GM10266 (cell line): ENCODE measurements around the gene WBP2NL.
"Not testable (repeated sequence)": the region's sequence is repeated elsewhere in the genome, so short reads cannot be mapped to it uniquely, and the experiment has no call there.

Experiments used
- DNase-seq: peaks from one replicate; pipeline ENCODE4 v3.0.0; 2012; ENCODE audit errors: extremely low spot score
- TF ChIP-seq, protein P1 (sequence below): IDR thresholded peaks from 2 replicates; pipeline ENCODE4 v1.5.1; 2012; ENCODE audit warnings: mild to moderate bottlenecking, low read depth; ENCODE audit not compliant: control insufficient read depth, insufficient read depth; ENCODE audit errors: missing control alignments

WBP2NL gene, protein sequence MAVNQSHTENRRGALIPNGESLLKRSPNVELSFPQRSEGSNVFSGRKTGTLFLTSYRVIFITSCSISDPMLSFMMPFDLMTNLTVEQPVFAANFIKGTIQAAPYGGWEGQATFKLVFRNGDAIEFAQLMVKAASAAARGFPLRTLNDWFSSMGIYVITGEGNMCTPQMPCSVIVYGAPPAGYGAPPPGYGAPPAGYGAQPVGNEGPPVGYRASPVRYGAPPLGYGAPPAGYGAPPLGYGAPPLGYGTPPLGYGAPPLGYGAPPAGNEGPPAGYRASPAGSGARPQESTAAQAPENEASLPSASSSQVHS

DNA sequence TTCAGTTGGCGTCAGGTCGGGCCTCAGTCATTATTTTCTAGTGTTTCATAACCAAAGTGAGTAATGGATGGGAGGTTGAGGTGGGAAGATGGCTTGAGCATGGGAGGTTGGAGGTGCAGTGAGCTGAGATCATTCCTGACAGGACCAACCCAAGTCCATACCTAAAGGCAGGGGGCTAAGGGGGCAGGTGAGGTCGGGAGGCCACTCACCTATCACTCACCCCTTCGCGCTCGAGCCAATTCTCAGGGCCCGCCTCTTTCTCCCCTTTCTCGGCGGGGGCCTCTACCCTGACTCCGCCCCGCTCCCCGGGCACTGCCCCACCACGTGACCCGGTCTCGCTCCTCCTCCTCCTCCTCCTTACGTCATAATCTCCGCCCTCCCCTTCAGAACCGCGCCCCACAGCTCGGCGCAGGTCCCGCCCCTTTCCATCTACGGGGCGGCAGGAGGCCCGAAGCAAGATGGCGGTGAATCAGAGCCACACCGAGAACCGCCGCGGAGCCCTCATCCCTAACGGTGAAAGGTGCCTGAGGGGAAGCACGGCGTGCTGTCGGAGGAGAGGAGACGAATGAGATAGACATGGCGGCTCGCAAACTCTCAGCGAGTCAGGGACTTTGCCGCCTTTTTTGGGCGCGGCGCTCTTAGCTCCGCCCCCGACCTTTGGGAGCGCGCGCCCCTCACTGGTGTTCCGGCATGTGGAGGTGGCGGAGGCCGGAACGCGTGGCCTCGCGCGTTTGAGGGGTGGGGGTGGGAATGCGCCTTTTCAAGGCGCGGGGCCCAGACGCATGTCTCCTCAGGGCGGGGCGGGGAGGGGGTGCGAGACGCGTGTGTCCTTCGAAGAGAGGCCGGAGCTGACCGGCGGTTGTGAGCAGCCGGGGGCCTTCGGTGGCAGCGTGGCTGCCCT, at the start of gene WBP2NL:
TSS of gene WBP2NL (plus strand) at position 428 of the 901 bp plus-strand sequence. CDS start at position 459, 31 bp downstream.
- TF ChIP-seq, protein P1, sequence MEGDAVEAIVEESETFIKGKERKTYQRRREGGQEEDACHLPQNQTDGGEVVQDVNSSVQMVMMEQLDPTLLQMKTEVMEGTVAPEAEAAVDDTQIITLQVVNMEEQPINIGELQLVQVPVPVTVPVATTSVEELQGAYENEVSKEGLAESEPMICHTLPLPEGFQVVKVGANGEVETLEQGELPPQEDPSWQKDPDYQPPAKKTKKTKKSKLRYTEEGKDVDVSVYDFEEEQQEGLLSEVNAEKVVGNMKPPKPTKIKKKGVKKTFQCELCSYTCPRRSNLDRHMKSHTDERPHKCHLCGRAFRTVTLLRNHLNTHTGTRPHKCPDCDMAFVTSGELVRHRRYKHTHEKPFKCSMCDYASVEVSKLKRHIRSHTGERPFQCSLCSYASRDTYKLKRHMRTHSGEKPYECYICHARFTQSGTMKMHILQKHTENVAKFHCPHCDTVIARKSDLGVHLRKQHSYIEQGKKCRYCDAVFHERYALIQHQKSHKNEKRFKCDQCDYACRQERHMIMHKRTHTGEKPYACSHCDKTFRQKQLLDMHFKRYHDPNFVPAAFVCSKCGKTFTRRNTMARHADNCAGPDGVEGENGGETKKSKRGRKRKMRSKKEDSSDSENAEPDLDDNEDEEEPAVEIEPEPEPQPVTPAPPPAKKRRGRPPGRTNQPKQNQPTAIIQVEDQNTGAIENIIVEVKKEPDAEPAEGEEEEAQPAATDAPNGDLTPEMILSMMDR, result no peak
- peak; percentile 92 for DNase-seq

DNA sequence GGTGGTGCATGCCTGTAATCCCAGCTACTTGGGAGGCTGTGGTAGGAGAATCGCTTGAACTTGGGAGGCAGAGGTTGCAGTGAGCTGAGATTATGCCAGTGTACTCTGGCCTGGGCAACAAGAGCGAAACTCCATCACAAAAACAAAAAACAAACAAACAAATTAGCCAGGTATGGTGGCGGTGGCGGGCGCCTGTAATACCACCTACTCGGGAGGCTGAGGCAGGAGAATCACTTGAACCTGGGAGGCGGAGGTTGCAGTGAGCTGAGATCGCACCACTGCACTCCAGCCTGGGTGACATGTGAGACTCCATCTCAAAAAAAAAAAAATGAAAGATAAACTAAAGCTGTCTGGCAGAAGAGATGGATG, 49.7 kb upstream of the WBP2NL start:
- not testable (repeated sequence) for DNase-seq

DNA sequence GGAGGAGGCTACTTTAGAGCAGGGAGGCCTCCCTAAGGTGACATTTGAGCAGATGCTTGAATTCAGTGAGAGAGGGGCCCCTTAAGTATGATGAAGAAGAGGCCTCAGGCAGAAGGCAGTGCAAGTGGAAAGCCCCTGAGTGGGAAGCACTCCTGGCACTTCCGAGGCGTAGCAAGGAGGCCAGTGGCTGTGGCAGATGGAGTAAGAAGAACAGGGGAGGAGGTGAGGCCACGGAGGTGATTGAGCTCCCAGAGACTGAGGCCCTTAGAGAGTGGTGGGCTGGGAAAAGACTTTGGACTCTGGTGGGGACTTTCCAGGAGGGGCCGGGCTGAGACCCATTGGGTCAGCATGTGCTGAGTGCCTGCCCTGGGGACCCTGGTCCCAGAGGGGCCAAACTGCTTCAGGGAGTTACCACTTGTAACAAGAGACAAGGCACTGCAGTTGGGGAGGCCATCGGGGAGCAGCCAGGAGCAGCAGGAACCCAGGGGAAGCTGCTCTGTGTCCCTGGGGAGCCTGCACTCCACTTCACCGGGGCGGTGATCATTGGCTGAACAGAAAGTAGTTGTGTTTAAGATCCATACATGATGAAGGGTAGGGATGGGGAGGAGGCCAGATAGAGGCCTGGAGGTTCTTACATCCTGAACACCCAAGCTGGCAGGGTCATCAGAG, 49.2 kb upstream of the WBP2NL start:
- no peak for DNase-seq

DNA sequence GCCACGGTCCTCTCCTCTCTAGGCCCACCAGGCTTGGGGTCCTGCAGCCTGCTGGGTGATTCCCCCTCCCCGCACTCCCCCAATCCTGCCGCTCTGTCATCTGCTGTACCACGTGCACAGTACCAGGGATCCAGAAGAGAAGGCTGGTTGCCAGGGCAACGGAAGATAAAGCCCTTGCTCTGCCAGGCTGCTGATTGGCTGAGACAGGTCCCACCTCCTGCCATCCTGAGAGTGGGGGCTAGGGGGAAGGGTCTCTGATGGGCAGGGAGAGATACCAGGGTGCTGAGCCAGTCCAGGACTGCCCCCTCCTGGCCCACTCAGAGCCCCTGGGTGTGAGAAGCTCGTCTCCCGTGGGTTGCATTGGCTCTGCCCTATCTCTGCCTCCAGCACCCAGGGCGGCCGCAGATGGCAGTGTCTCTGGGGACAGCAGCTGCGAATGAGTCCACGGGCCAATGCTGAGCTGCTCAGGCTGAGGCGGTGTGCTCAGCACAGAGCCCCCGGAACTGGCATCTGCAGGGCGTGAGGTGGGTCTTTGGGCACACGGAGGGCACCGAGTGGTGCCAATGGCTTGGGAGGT, 46.6 kb upstream of the WBP2NL start, which contains the start of gene SMIM45:
TSS of gene SMIM45 (plus strand) at position 253 of the 577 bp plus-strand sequence.
- TF ChIP-seq, protein P1, result no peak
- DNase-seq, result no peak

More for the DNA sequence above, 49.2 kb upstream of the WBP2NL start:
- TF ChIP-seq, protein P1, result no peak

DNA sequence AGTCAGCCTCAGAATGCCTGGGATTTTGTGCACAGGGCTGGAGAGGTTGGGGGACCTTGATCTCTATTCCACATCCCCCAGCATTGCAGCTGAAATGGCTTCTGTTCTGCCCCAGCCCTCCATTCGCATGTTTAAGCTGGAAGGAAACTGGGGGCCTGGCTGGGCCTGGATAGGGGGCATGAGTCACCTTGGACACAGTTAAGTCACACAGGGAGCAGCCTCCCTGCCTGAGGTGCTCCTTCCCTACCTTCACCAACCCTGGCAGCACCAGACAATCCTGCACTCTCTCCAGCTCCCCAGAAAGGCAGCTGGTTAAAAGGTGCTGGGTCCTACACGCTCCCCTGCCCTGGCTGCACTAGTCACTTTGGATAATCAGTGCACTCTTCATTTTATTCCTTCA, 45.9 kb upstream of the WBP2NL start:
- DNase-seq, result no peak
- TF ChIP-seq, protein P1, result no peak

DNA sequence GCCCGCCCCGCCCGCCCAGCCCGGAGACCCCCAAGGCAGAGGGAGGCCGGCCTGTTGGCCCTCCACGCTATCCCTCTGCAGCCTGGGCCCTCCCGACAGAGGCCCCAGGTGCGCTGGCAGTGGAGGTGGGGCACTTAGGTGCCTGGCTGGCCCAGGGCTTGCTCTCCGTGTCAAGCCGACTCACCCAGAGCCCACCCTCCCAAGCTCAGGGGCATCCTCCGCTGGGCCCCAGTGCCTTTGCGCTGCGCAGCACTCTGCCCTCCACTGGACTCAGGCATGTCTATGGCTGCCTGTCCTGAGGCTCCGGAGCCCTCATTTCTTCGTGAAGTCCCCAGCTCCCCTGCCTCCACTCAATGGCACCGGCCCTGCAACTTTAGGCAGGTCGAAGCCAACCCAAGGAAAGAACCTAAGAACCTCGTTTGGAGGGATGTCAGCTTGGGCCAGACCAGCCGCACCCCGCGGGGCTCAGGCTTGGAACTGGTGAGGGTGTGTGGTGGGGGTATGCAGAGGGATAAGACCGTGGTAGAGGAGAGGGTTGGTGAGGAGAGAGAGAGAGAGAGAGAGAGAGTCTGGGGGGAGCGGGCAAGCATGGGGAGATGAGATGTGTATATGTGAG, 40.5 kb upstream of the WBP2NL start:
- DNase-seq, result no peak
- TF ChIP-seq, protein P1, result no peak

DNA sequence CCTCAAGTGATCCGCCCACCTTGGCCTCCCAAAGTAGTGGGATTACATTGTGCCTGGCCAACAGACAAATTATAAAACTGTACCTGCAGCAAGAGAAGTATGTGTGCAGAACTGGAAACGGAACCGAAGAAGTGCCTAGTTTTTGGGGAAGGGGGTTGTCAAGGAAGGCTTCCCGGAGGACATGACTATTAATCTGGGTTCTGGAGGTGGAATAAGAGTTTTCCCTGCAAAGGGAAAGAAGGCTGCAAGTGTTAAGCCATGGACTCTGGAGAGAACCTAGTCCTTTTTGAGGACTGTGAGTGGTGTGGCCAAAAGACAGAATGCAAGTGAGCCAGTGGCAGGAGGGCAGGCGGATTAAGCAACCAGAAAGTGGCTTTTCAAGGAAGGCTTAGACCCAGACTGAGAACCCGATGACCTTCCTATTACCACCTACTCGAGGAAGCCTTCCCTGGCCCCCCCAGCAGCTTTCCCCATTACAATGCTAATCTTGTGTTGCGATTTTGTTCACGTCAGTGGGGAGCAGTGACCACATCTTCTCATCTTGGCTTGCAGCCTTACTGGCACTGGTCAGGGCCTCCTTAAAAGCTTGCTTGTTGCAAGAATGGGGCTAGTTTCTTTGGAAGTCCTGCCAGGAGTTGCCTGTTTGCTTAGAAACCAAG, 35.0 kb upstream of the WBP2NL start:
- DNase-seq, result no peak
- TF ChIP-seq, protein P1, result no peak
